Keratinocyte (primary cell): ENCODE measurements around the gene ANKS1A. TPM values are rescaled to one million over a fixed set of nuclear protein-coding genes. Genes with fewer than 3 reads are reported as not detected.

Experiments used
- DNase-seq: peaks from one replicate; pipeline ENCODE4 v3.0.0-alpha.2; 2011; ENCODE audit warnings: low read depth, missing footprints, low spot score
- FAIRE-seq: peaks from 2 replicates; lab custom pipeline; 2011; peaks lifted over from hg19 to GRCh38; lab: Jason Lieb, UNC
- H2AFZ ChIP-seq: 2 replicates; pipeline ENCODE4 v1.6.0; 2012; ENCODE audit warnings: low read length, control low read depth, inconsistent platforms; ENCODE audit not compliant: control insufficient read depth
- H3K27ac ChIP-seq: 2 replicates; pipeline ENCODE4 v1.5.1; 2011; ENCODE audit warnings: low read length; ENCODE audit not compliant: control insufficient read depth, insufficient read depth
- H3K27me3 ChIP-seq: 3 replicates; pipeline ENCODE4 v1.6.0; 2011; ENCODE audit warnings: low read length; ENCODE audit not compliant: control insufficient read depth, insufficient read depth; ENCODE audit errors: extremely low read depth
- H3K36me3 ChIP-seq, 2 experiments: 2 replicates in 1 of 2; 3 replicates in 1 of 2; pipeline ENCODE4 v1.5.1; 2011; ENCODE audit warnings: low read length in 2 of 2, mild to moderate bottlenecking in 1 of 2; ENCODE audit not compliant: control insufficient read depth in 2 of 2, insufficient read depth in 2 of 2; ENCODE audit errors: extremely low read depth in 1 of 2
- H3K4me1 ChIP-seq: 3 replicates; pipeline ENCODE4 v1.5.1; 2011; ENCODE audit warnings: low read length; ENCODE audit not compliant: control insufficient read depth, insufficient read depth; ENCODE audit errors: extremely low read depth
- H3K4me2 ChIP-seq: 3 replicates; pipeline ENCODE4 v1.6.0; 2011; ENCODE audit warnings: low read depth, low read length; ENCODE audit not compliant: control insufficient read depth, insufficient read depth; ENCODE audit errors: extremely low read depth
- H3K4me3 ChIP-seq, 3 experiments: fragments of 200-600 bp in 1 of 3; sonication (generic) in 1 of 3; 2 replicates in 2 of 3; 3 replicates in 1 of 3; pipeline ENCODE4 v1.5.1; 2011 to 2016; ENCODE audit warnings: low read length in 3 of 3, mild to moderate bottlenecking in 3 of 3, control low read depth in 2 of 3, inconsistent platforms in 1 of 3, low read depth in 1 of 3, mixed read lengths in 1 of 3, mixed run types in 1 of 3, moderate library complexity in 1 of 3; ENCODE audit not compliant: control insufficient read depth in 2 of 3, insufficient read depth in 2 of 3; ENCODE audit errors: extremely low read depth in 1 of 3
- H3K79me2 ChIP-seq: 2 replicates; pipeline ENCODE4 v1.6.0; 2012; ENCODE audit warnings: low read length; ENCODE audit not compliant: control insufficient read depth, insufficient read depth
- H3K9ac ChIP-seq: 3 replicates; pipeline ENCODE4 v1.6.0; 2011; ENCODE audit warnings: low read length; ENCODE audit not compliant: control insufficient read depth, insufficient read depth; ENCODE audit errors: extremely low read depth
- H3K9me1 ChIP-seq: 3 replicates; pipeline ENCODE4 v1.6.0; 2011; ENCODE audit warnings: low read length; ENCODE audit not compliant: control insufficient read depth, insufficient read depth; ENCODE audit errors: extremely low read depth
- H3K9me3 ChIP-seq: 2 replicates; pipeline ENCODE4 v1.5.1; 2012; ENCODE audit warnings: low read depth, low read length; ENCODE audit not compliant: control insufficient read depth
- H4K20me1 ChIP-seq: 3 replicates; pipeline ENCODE4 v1.6.0; 2011; ENCODE audit warnings: low read length; ENCODE audit not compliant: control insufficient read depth, insufficient read depth; ENCODE audit errors: extremely low read depth
- EZH2 ChIP-seq: IDR thresholded peaks from one replicate; pipeline ENCODE4 v1.6.1; 2012; ENCODE audit warnings: inconsistent platforms, mild to moderate bottlenecking, low read length, moderate library complexity
- dilution Hi-C: fragments of 300-500 bp; cut with MboI; formaldehyde crosslinking; loops from one replicate; pipeline ENCODE4 v1.7.0; 2020; ENCODE audit warnings: low sequenced_read_pairs; ENCODE audit not compliant: extremely low pct_ligation_motif_present
- polyA plus RNA-seq, 5 experiments: library from polyadenylated mRNA; depleted of rRNA in 3 of 5; stranded (reverse) in 3 of 5; stranded (forward) in 1 of 5; unstranded in 1 of 5; fragments of >200 nt; gene quantifications; 1 replicate in 1 of 5; 2 replicates in 3 of 5; 3 replicates in 1 of 5; pipeline versions ENCODE4 v1.2.1 to v1.2.3, GENCODE V29; 2011 to 2012; ENCODE audit warnings: missing spikeins in 2 of 5, low read depth in 1 of 5, low replicate concordance in 1 of 5
- TF ChIP-seq, protein P1 (sequence below), 3 experiments: IDR thresholded peaks in 1 of 3; conservative IDR thresholded peaks in 1 of 3; optimal IDR thresholded peaks in 1 of 3; 2 replicates in 2 of 3; 3 replicates in 1 of 3; pipeline versions ENCODE3 to v1.5.1; 2011; ENCODE audit warnings: low read length in 3 of 3, mild to moderate bottlenecking in 3 of 3, moderate library complexity in 2 of 3, control low read depth in 1 of 3, inconsistent platforms in 1 of 3; ENCODE audit not compliant: insufficient read depth in 2 of 3; ENCODE audit errors: extremely low read depth in 1 of 3

The ANKS1A gene
- polyA plus RNA-seq, 1 donor (not counting 4 experiments of a cell fraction or from before 2014, with no cell fraction given), result 8.6 TPM

DNA sequence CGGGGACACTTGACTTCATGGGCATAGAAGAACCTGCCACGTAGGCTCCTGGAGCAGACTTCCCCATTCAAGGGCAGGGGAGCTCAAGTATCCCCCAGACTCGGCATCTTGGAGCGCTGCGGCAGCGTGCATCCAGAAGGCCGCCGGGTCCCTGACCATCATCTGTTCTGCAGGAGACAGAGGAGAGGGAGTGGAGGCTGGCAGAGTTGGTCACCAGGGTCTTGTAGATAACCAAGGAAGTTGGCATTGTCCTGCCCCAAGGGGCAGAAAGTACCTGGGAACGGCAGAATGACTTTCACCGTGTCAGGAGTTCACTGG, 169.3 kb downstream of the ANKS1A start:
- FAIRE-seq (no peak), DNase-seq (no peak)
- dilution Hi-C loops, result no loop called here
- H3K4me3 ChIP-seq, result no peak overlapping the region
- H3K36me3 ChIP-seq, result peaks cover 10 to 24% of the 10 kb centered on the region in 2 experiments
- no peaks in the 10 kb centered on the region for H3K9me1 ChIP-seq
- peaks cover 4% of the 10 kb centered on the region for H4K20me1 ChIP-seq
- no peak overlapping the region for H3K9ac ChIP-seq
- no peaks in the 10 kb centered on the region for H3K27me3 ChIP-seq
- H3K27ac ChIP-seq, result no peak overlapping the region
- H2AFZ ChIP-seq, result no peak overlapping the region
- H3K9me3 ChIP-seq, result no peaks in the 10 kb centered on the region
- H3K79me2 ChIP-seq, result no peaks in the 10 kb centered on the region
- TF ChIP-seq EZH2, result no peak
- TF ChIP-seq, protein P1, sequence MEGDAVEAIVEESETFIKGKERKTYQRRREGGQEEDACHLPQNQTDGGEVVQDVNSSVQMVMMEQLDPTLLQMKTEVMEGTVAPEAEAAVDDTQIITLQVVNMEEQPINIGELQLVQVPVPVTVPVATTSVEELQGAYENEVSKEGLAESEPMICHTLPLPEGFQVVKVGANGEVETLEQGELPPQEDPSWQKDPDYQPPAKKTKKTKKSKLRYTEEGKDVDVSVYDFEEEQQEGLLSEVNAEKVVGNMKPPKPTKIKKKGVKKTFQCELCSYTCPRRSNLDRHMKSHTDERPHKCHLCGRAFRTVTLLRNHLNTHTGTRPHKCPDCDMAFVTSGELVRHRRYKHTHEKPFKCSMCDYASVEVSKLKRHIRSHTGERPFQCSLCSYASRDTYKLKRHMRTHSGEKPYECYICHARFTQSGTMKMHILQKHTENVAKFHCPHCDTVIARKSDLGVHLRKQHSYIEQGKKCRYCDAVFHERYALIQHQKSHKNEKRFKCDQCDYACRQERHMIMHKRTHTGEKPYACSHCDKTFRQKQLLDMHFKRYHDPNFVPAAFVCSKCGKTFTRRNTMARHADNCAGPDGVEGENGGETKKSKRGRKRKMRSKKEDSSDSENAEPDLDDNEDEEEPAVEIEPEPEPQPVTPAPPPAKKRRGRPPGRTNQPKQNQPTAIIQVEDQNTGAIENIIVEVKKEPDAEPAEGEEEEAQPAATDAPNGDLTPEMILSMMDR (optimal IDR thresholded peaks at IDR 0.05 in 1 of 3, IDR thresholded peaks at IDR 0.05 in 1 of 3, conservative IDR thresholded peaks at IDR 0.05 in 1 of 3; ENCODE audit: extremely low read depth in 1 of 3, insufficient read depth in 2 of 3, low read length in 3 of 3), result no peak
- H3K4me2 ChIP-seq, result no peak overlapping the region
- no peaks in the 10 kb centered on the region for H3K4me1 ChIP-seq

DNA sequence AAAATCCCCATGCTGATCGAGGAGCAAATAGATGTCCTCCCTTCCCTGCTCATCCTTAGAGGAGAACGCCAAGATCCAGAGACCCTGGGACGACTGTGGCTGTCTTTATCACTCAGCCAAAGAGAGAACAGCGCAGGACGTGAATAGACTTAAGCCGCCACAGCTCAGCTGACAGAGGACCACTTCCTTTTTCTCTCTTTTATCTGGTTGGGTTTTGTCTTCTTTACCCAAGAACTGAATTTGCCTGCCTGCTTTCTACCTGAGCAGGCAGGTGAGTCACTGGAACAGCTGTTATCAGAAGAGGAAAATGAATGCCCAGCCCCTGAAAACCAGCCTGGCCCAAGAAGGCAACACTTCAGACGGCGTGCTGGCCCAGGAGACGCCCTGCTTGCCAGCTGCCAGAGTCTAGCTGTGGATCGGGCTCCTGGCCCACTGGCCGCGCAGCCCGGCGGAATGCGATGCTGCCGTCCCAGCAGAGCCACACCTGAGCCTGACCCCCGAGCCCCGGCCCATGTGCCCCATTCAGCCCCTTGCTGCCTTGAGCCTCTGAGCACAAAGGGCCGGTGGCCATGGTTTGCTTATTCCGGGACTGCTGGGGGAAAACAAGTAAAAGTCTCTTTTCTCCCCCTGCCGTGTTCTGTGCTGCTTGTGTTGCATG, 169.9 kb downstream of the ANKS1A start:
- H3K27ac ChIP-seq, result no peak overlapping the region
- H3K27me3 ChIP-seq, result no peaks in the 10 kb centered on the region
- H3K4me1 ChIP-seq, result no peaks in the 10 kb centered on the region
- H3K79me2 ChIP-seq, result no peaks in the 10 kb centered on the region
- H3K36me3 ChIP-seq, result peaks cover 10 to 21% of the 10 kb centered on the region in 2 experiments
- no peak overlapping the region for H2AFZ ChIP-seq
- H3K4me3 ChIP-seq, result no peak overlapping the region
- H4K20me1 ChIP-seq, result peaks cover 4% of the 10 kb centered on the region
- no peaks in the 10 kb centered on the region for H3K9me3 ChIP-seq
- no peak overlapping the region for H3K9ac ChIP-seq
- TF ChIP-seq, protein P1 (optimal IDR thresholded peaks at IDR 0.05 in 1 of 3, IDR thresholded peaks at IDR 0.05 in 1 of 3, conservative IDR thresholded peaks at IDR 0.05 in 1 of 3; ENCODE audit: extremely low read depth in 1 of 3, insufficient read depth in 2 of 3, low read length in 3 of 3), result no peak
- no peak for TF ChIP-seq EZH2
- dilution Hi-C loops, result no loop called here
- DNase-seq (no peak), FAIRE-seq (no peak)
- H3K9me1 ChIP-seq, result no peaks in the 10 kb centered on the region
- H3K4me2 ChIP-seq, result no peak overlapping the region
